ENCODE measurements around the gene RASGRP2.

Gene RASGRP2

DNA sequence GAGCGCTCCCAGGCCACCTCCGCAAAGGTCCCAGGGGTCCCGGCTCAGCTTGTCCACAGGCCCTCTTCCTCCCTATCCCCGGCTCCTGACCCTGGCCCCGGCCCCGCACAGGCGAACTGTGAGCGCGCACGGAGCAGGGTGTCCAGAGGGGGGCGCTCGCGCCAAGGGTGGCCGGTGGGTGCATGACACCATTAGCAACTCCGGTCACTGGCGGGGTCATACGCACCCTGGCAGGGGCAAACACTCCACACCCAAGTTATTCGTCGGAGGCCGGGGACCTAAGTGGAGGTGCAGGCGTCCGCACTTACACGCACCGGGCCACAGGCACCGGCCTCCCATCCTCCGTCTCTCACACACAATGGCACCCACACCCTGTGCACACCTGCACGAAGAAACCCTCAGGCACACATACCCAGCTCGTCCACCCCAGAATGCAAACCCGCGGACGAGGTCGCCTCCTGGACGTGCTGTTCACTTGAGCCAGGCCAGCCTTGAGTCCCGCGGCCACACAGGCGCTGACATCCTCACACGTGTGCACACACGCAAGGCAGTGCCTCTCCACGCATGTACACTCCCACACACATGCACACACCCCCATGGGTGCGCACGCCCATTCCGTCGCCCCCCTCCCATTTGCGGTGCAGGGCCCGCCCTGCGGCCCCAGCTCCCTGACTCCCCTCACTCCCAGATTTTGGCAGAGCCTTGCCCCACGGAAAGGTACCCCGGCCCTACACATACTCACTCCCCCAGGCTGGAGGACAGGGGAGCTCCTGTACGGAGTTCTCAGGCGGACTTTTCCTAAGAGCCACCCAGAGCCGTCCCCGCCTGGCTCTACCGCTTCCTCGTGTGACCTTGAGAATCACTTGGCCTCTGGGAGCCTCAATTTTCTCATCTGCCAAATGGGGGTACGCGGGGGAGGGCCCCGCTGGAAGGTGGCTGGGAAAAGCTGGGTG is at the start of gene RASGRP2:
Gene RASGRP2, minus strand, starts transcription at position 552 of the 953 bp plus-strand sequence. CDS start 1,276 bp downstream, outside the sequence.
- DNase-seq (ENCODE audit: low read depth): no peak

DNA sequence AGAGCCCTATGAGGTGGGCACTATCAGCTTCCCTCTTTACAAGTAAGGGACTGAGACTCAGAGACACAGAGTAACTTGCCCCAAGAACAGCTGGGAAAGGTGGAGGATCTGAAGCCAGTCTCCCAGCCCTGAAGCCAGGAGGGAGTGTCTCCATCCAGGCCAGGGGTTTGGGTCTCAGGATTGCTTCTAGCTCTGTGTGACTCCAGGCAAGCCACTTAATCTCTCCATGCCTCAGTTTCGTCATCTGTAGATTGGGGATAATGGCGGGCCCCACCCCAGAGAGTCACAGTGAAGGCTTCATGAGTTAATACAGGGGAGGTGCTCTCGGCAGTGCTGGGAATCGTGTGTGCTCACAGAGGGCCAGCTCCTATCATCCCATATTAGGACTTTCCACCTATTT is 48.5 kb upstream of the RASGRP2 start:
- no peak for DNase-seq (ENCODE audit: low read depth)

DNA sequence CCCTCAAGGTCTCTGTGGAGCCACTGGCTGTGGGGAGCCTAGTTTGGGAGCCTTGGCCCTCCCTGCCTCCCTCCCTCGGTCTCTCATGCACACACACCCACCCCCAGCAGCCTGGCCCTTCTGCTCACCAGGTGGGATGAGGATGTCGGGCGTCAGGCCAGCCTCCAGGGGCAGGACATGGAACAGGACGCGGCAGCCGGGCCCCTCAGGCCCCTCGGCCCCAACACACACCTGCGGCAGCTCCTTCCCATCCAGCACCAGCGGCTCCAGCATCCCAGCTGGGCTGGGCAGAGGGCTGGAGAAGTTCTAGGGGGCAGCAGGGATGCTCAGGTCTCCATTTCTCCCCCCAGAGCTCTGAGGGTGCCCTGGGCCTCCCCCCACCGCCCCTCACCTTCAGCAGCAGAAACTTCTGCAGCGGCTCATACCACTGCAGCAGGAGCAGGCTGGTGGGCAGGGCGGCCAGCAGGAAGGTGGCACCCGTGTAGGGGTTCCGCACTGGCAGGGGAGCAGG is 47.9 kb upstream of the RASGRP2 start:
- no peak for DNase-seq (ENCODE audit: low read depth)

DNA sequence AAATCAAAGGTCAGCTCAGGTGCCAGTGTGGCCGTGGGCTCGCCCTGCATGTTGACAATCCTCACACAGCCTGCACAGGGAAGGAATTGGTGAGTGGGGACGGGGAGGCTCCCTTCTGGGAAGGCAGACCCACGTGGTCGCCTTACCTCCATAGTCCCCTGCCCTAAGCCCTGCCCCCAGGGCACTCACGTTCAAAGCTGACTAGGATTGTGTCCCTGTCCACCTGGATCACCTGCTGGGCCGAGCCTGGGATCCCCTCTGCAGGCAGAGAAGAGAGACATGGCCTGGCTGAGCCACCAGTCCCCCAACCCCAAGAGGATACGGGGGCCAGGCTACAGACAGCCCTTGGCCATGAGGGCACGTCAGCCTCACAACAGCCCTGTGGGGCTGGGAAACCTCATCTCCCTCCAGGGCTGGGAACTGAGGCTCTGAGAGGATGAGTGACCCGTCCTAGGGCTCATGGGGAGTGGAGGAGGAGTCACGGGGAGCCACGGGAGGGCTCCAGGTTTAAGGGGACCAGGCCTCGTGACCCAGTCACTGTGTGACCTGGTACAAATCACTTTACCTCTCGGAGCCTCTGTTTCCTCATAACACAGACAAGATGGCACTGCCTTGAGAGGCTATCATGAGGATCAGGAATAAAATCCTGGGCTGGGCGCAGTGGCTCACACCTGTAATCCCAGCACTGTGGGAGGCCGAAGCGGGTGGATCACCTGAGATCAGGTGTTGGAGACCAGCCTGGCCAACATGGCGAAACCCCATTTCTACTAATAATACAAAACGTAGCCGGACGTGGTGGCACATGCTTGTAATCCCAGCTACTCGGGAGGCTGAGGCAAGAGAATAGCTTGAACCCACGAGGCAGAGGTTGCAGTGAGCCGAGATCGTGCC is 46.5 kb upstream of the RASGRP2 start:
- no peak for DNase-seq (ENCODE audit: low read depth)

DNA sequence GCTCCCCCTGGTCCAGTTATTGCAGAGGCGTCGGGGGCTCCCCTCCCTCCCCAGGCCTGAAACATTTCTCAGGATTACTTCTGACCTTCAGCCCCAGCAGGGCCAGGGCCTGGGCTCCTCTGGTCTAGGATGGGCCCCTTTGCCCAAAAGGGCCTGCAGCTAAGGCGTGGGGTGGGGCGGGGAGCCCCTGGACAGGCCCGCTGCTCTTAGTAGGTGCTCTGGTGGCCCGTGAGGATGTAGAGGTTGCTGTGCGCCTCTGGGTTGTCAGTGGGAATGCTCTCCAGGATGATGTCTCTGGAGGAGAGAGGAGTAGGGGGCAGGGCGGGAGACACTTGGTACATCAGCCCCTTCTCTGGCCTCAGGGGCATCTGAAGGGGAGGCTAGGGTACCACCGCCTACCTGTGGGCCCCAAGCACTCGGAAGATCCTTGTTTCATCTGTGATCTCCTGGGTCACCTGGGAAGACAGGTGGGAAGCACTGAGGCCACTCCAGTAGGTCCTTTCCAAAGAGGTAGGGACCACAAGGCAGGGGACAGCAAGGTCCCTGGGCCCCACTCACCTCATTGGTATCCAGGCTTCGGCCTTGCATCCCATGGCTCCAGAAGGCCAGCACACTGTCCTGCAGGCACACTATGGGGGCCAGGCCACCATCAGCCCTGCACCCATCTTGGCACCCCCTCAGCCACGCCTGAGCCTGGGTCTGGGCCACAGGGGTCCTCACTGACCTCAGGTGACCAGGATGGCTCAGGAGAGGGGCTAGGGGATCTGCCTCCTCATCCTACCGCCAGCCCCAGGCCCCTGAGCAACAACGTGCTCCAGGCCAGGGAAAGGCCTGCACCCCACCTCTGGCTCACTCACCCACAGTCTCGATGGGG is 45.6 kb upstream of the RASGRP2 start:
- no peak for DNase-seq (ENCODE audit: low read depth)

DNA sequence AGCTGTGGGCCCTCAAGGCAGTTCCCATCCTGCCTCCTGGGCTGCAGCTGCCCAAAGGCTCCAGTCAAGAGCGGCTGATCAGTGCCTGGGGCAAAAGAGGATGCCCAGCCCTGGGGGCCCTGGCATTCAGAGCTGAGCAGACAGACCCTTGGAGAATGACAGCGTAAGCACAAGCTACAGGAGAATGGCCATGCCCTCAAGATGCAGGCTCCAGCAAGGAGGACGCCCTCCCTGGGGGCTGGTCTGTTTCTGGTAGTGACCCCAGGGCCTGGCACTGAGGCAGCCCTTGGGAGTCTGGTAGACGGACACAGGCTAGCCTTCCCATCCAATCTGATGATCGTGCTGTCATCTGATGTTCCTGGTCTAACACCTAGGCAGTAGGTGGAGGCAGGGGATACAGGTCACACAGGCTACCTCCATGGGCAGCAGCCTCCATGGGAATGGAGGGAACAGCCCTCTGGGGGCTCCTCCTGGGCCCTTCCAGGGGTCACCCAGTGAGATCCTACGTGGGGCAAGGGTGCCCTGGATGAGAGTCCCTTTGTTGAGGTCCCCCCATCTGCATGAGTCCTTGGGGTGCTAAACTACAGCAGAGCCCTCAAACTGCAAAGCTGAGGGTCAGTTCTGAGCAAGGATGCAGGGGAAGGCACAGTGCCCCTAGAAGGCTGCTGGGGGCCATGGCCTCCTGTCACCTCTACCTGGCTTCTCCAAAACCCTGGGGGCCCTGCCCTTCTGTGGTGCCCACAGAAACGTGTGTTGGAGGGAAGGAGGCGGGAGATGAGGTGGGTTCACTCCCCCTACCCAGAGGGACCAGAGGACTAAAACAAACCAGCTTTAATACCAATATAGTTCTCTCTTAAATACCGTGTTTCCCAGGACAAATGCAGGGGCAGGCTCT is 44.6 kb upstream of the RASGRP2 start:
- no peak for DNase-seq (ENCODE audit: low read depth)

DNA sequence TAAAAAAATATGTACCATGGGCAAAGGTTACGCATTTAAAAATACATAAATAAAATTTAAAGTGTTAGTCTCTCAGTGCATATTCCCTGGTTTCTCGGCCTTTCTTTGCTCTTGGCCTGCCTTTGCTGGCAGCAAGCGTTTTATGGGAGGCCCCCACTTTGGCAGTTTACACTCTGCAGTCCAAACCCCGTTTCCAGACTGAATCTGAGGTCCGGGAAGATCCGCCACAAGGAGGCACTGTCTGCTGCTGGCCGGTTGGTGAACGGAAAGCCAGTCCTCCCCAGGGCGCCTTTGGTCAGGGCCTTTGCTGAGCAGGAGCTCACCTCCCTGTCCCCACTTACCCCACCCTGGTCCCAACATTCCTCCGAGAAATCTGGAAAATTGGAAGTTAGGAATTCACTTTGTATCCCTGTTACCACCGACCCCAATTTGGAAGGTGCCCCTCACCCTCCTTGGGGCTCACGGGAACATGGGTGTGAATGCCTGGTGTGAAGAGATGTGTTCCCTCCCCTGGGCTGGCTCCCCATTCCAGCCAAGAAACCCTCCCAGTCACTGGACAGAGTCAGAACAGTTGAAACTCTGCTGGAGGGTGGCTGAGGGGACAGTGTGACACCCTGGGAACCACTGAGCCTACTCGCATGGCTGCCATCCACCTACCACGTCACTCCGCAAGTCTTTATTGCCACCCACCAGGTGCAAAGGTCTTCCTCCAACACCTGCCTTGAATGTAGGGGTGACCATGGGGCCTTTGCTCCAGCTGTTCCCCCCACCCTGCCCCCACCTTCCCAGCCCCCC is 43.8 kb upstream of the RASGRP2 start:
- peak; percentile 16 for DNase-seq (ENCODE audit: low read depth)

DNA sequence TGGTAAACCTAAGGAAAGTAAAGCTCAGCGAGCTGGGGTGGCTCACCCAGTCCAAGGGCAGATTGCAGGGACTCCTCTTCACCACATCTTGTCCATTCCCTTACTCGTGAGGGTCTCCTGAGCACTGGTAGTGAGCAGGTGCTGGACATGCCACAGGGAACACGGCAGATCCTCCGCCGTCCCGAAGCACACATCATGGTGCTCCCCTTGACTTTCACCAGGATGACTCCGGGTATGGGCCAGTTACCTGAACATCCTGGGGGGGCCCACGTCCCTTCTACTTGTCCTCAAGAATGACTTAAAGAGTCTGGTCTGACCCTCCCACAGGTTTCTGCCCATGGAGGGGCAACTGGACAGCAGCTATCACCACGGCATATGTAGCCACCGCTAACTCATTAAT is 42.4 kb upstream of the RASGRP2 start:
- DNase-seq (ENCODE audit: low read depth): no peak

DNA sequence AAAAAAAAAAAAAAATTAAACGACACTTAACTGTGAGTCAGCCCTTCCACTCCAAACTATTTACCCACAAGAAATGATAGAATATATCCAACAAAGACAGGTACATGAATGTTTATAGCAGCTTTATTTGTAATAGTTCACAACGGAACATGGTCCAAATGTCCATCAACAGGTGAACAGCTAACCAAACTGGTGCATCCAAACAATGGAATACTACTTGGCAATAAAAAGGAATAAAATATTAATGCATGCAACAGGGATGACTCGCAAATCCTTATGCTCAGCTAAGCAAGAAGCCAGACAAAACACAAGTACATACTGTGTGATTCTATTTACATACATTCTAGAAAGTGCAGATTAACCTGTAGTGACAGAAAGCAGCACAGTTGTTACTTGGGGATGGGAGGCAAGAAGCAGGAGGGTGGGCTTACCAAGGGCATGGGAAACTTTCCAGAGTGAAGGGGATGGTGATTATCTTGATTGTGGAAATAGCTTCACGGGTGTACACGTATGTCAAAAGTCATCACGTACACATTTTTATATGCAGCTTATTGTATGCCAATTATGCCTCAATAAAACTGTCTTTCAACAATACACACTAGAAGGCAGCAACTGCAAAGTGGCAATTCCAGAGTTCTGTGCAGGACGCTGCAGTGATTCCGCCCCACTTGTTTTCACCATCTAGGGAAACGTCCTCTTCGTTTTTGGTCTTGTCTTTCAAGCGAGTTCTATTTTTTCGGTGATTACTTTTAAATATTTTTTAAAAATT is 41.1 kb upstream of the RASGRP2 start:
- no peak for DNase-seq (ENCODE audit: low read depth)

DNA sequence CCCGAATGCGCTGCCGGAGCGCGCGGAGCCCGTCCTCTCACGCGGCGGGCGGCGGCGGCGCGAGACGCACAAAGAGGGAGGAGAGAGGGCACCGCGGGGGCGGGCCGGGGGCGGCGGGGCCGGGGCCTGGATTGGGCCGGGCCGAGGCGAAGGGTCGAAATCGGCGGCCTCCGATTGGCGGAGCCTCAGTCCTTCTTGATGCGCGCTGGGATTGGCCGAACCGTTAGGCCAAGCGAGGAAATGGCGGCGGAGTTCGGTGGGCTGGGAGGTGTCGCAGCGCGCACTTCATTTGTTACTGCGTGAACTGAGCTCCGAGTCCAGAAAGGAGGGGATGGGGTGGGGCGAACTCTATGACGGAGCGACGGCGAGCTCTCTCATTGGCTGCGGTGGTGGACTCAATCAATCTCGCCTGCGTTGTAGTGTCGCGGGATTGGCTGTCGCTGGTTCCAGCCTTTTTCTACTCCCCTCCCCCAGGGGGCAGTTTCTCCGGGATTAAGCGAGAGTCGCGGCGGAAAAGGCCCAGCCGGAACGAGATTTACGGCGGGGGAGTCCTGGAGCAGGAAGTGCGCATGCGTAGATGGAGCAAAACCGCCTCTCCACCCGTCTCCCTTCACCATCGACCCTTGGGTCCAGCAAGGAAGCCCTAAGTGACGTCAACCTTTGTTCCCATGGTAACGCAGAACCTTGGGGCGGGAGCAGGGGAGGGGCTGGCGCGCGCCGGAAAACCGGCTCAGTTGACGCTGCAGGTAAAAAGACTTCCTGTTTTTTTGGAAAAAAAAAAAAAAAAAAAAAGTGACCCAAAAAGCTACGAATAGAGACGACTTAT is 34.7 kb upstream of the RASGRP2 start, which contains the start of gene SF1:
Gene SF1, minus strand, starts transcription at position 70 of the 826 bp plus-strand sequence. CDS start 150 bp downstream, outside the sequence.
- DNase-seq (ENCODE audit: low read depth): peak; percentile 100

DNA sequence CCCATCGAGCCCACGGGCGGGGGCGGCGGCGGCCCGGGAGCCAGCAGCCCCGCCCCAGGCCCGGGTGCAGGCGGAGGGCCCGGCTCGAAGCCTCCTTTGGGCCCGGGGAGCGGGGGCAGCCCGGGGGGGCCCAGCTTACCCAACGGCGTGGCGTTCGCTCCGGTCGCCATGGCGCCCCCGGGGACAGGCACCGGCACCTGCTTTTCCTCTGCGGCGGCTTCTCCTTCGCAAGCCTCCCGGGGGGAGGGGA is 34.2 kb upstream of the RASGRP2 start:
- no peak for DNase-seq (ENCODE audit: low read depth)

DNA sequence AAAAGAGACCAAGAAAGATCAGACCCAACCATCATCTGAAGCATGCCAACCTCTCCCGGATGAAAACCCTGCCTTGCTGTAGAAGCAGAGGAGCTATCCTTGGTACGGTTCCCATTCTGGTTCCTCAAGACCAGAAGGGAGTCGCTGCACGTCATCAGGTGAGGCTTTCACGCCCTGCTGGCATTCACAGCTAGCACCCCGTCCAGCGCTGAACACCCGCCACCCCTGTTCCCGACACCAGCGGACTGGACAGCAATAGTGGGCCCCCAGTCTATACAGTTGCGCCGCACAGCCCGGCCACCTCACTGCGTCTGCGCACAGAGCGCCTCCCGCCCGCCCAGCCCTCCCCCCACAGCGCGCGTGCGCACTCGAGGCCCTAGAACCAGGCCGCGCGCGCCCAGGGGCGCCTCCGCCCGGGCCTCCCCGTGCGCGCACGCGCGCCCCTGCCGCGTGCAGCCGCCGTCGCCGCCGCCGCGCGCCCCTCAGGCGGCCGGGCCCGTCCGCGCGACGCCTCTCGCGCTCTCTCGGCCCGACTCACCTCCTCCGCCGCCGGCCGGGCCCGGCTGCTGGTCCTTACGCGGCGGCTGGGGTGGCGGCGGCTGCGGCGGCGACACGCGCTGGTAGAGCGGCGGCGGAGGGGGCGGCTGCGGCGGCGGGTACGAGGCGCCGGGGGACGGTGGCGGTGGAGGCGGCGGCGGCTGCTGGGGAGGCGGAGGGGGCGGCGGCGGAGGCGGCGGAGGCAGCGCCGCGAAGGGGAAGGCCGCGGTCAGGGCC is 33.7 kb upstream of the RASGRP2 start:
- peak; percentile 48 for DNase-seq (ENCODE audit: low read depth)

DNA sequence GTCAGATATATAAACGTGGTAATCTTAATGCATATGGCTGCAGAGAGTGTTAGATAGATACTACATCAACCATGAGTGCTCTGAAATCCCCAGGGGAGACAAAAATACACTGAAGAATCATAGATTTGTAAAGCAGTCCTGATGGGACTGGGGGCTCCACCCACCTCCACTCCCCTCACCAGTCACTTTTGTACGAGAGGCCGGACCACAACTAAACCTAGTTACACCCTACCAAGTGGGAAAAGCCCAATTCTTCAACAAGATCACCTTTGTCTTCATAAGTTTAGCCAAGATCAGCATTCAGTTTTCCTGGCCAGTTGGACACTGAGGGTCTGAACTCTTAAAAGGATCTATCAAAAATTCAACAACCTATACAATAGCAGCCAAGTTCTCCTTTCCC is 32.9 kb upstream of the RASGRP2 start:
- no peak for DNase-seq (ENCODE audit: low read depth)

DNA sequence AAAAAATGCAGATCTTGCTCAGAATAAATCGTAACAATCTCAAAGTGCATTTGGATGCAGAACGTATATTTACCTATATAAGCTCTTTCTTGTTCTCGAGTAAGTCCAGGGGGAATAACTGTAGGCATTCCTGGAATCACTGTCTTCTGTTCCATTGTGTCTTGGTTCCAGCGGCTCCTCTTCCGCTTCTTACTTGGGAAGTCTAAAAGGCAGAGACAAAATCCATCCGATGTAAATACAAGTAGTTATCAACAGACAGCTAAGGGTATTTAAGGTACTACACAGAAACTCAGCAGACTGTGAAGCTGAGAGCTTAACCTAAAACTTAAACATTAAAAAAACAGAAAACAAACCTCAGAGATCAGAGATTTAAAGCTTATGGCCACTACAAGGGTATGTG is 32.5 kb upstream of the RASGRP2 start:
- DNase-seq (ENCODE audit: low read depth): no peak

DNA sequence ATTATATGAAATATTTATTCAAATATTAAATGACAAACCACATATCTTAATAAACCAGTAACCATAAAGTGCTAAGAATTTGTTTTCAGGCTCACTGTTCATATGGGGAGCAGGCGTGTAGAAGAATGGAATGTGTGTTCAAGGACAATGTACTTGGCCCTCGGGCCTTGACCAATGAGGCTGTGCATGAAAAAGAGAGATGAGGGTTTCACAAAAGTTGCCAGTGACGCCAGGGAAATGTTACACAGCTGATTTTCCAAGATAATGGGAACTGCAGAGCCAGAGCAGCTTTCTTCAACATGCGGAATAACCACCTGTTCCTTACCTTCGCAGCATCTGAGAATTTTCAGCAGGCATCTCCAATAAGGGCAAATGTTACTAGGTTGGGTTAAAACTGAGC is 30.2 kb upstream of the RASGRP2 start:
- no peak for DNase-seq (ENCODE audit: low read depth)

DNA sequence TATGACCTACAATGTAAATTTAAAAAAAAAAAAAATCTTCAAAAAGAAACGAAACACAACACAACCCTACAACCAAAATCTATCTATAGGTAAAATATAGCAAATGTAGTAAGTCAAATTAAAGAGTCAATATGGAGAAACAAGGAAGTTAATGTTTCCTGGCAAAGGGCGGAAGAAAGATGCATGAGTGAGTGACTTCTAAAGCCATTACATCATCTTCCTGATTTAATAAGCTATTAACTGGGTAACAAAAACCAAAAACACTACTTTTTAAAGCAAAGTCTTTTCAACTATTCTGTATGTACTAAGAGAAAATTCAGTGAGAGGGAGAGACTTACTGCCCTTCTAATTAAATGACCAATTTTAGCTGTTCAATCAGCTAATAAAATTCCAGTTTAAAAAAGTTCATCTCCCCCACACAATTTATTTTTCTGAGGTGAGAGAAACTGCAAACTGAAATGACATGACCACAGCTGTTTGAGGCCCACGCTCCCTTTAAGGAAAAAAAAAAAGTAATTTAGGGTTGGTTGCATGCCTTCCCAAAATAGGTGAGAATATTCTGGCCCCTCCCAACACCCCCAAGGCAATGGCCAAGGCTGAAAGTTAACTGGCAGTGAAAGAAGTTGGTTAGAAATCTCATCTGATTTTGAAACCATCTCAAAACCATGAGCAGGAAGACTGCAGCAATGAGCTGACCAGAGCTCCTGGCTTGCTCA is 28.5 kb upstream of the RASGRP2 start:
- no peak for DNase-seq (ENCODE audit: low read depth)

DNA sequence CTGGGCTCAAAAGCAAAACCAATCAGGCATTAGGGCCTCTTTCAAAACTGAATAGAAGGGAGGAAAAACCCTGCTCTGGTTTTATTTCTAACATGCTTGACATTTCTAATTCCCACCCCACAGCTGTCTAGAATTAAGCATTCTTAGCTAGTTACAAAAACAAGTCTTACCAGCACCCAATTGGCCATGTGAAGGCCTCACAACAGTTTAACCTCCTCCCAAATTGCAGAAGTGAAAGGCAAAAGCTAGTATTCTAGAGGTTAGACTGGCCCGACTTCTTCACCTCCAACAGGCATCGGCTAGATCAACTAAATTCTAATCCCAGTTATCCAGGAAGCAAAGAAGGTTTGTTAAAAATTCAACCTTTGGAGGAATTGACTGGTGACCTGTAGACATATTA is 27.9 kb upstream of the RASGRP2 start:
- no peak for DNase-seq (ENCODE audit: low read depth)
